GM21526 (cell line): Measurements from ENCODE around the gene HNRNPLL.
A peak's percentile ranks its signal among the peaks of the same experiment; 100 is the strongest.
"Not testable (repeated sequence)": the region's sequence is repeated elsewhere in the genome, so short reads cannot be mapped to it uniquely, and the experiment has no call there.

Source experiments
- ATAC-seq: cut with Tn5 transposase; IDR thresholded peaks from one replicate; pipeline ENCODE4 v1.9.1; 2021; ENCODE audit warnings: moderate library complexity; ENCODE audit not compliant: unreplicated experiment, low FRiP score

Gene HNRNPLL

GRCh38 chr2:38602732-38603401 lies at the start of gene HNRNPLL:
Gene HNRNPLL (minus strand): TSS chr2:38602928. CDS start chr2:38602626, 302 bp downstream.
- ATAC-seq: peak; percentile 72

GRCh38 chr2:38650717-38651116 lies 48.0 kb upstream of the HNRNPLL start:
- ATAC-seq: no peak

GRCh38 chr2:38650012-38650411 lies 47.3 kb upstream of the HNRNPLL start:
- ATAC-seq: no peak

- no peak for ATAC-seq
These were observed 46.5 kb upstream of the HNRNPLL start for GRCh38 chr2:38649176-38649728.

GRCh38 chr2:38648107-38648761 lies 45.5 kb upstream of the HNRNPLL start:
- ATAC-seq: no peak

GRCh38 chr2:38643683-38644511 lies 41.2 kb upstream of the HNRNPLL start:
- ATAC-seq: not testable (repeated sequence)

GRCh38 chr2:38643021-38643671 lies 40.4 kb upstream of the HNRNPLL start:
- no peak for ATAC-seq

GRCh38 chr2:38642373-38643017 lies 39.8 kb upstream of the HNRNPLL start:
- ATAC-seq: not testable (repeated sequence)

- ATAC-seq: no peak
These were observed 33.3 kb upstream of the HNRNPLL start for GRCh38 chr2:38636069-38636468.

GRCh38 chr2:38635139-38635538 lies 32.4 kb upstream of the HNRNPLL start:
- no peak for ATAC-seq

- peak; percentile 83 for ATAC-seq
These were observed 32.0 kb upstream of the HNRNPLL start for GRCh38 chr2:38634684-38635083.

GRCh38 chr2:38633895-38634294 lies 31.2 kb upstream of the HNRNPLL start:
- ATAC-seq: no peak

- ATAC-seq: no peak
These were observed 30.3 kb upstream of the HNRNPLL start for GRCh38 chr2:38632980-38633379.

GRCh38 chr2:38631976-38632375 lies 29.2 kb upstream of the HNRNPLL start:
- no peak for ATAC-seq

GRCh38 chr2:38629684-38630083 lies 27.0 kb upstream of the HNRNPLL start:
- ATAC-seq: no peak

GRCh38 chr2:38627391-38627790 lies 24.7 kb upstream of the HNRNPLL start:
- ATAC-seq: no peak

GRCh38 chr2:38626326-38627035 lies 23.8 kb upstream of the HNRNPLL start:
- no peak for ATAC-seq

GRCh38 chr2:38622210-38622609 lies 19.5 kb upstream of the HNRNPLL start:
- ATAC-seq: no peak

- ATAC-seq: no peak
These were observed 18.3 kb upstream of the HNRNPLL start for GRCh38 chr2:38621018-38621417.
